GM12875 (cell line): ENCODE data around the gene HOXB5.

Experiments used
- H3K4me3 ChIP-seq: one replicate; pipeline ENCODE4 v1.5.1; 2011; ENCODE audit warnings: low read depth, low read length, control low read depth
- CTCF ChIP-seq: IDR thresholded peaks from 2 replicates; pipeline ENCODE4 v1.5.1; 2011; ENCODE audit warnings: low read depth, mild to moderate bottlenecking, control low read depth, inconsistent platforms, low read length, moderate library complexity, borderline replicate concordance; ENCODE audit not compliant: insufficient read depth

The HOXB5 gene

GRCh38 chr17:48563867-48564187, 29.8 kb downstream of the HOXB5 start:
- no peak overlapping the region for H3K4me3 ChIP-seq
- no peak for TF ChIP-seq CTCF

GRCh38 chr17:48563385-48563838, 30.2 kb downstream of the HOXB5 start:
- H3K4me3 ChIP-seq, result no peak overlapping the region
- TF ChIP-seq CTCF, result no peak

- no peak overlapping the region for H3K4me3 ChIP-seq
- TF ChIP-seq CTCF, result no peak
Measured at GRCh38 chr17:48562934-48563333, 30.6 kb downstream of the HOXB5 start.

DNA sequence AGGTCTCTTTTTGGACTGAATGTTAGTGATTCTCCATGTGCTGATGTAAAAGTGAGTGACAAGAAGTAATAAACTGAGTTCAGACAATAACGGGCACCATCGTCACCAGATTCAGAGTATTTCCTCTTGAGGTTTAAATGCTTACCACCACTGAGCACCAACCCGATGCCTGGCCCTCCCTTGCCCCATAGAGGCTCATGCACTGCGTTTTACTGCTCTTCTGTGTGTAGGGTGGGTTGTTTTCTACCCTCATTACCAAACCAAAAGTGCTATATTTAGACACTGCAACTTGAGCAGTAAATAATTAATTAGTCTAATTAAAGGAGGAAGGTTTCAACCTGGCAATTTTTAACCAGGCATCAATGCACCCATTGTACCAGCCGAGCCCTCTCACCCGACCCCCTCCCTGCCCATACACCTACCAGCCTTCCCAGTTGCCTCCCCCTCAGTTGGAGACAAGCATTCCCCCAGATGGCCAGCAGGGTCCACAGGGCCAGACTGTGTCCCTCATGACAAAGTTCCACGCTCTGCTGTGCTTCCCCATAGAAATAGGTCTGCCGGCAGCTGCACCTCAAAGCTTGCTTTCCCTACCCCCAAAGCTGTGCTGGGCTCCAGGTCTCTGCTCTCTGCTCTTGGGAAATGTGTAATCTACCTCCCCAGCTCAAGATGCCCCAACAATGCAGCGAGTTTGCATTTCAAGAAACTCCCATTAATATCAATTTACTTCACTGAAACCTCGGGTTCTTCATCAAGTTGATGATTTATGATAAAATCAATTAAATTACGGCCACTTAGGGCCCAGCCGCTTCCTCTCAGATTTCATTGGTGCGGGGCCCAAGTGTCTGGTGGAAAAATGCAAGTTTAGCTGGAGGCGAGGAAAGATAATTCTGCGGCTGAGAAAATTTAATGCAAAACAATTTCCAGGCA, 31.4 kb downstream of the HOXB5 start:
- no peak overlapping the region for H3K4me3 ChIP-seq
- peak; percentile 34; the same call in 1 of the 2 replicates for TF ChIP-seq CTCF

- H3K4me3 ChIP-seq, result no peak overlapping the region
- no peak for TF ChIP-seq CTCF
Measured at GRCh38 chr17:48559840-48560817, 33.5 kb downstream of the HOXB5 start.

GRCh38 chr17:48559122-48559839, 34.3 kb downstream of the HOXB5 start:
- no peak overlapping the region for H3K4me3 ChIP-seq
- TF ChIP-seq CTCF, result no peak
